Osteoblast (primary cell): ENCODE measurements around the gene TMEM119. TPM values are rescaled to one million over a fixed set of nuclear protein-coding genes. Genes with fewer than 3 reads are reported as not detected.

Experiments used
- DNase-seq: peaks from one replicate; pipeline ENCODE4 v3.0.0; 2011; ENCODE audit warnings: low spot score, mixed read lengths; ENCODE audit not compliant: insufficient read length; ENCODE audit errors: missing footprints
- H2AFZ ChIP-seq: 2 replicates; pipeline ENCODE4 v1.6.0; 2011; ENCODE audit warnings: mild to moderate bottlenecking, low read length
- H3K27ac ChIP-seq: 2 replicates; pipeline ENCODE4 v1.5.1; 2011; ENCODE audit warnings: mild to moderate bottlenecking, low read depth, low read length, moderate library complexity
- H3K27me3 ChIP-seq: 2 replicates; pipeline ENCODE4 v1.6.0; 2012; ENCODE audit warnings: mild to moderate bottlenecking, control low read depth, inconsistent platforms, low read length, moderate library complexity; ENCODE audit not compliant: insufficient read depth
- H3K36me3 ChIP-seq: 2 replicates; pipeline ENCODE4 v1.5.1; 2011; ENCODE audit warnings: mild to moderate bottlenecking, low read length, control low read depth, moderate library complexity; ENCODE audit not compliant: insufficient read depth
- H3K4me1 ChIP-seq: 2 replicates; pipeline ENCODE4 v1.5.1; 2011; ENCODE audit warnings: mild to moderate bottlenecking, low read length, control low read depth, moderate library complexity; ENCODE audit not compliant: insufficient read depth
- H3K4me2 ChIP-seq: 2 replicates; pipeline ENCODE4 v1.6.0; 2011; ENCODE audit warnings: mild to moderate bottlenecking, low read length; ENCODE audit not compliant: insufficient read depth
- H3K4me3 ChIP-seq: fragments of 200-600 bp; sonication (generic); 3 replicates; pipeline ENCODE4 v1.5.1; 2012; ENCODE audit warnings: mild to moderate bottlenecking, low read length, inconsistent platforms; ENCODE audit not compliant: insufficient read depth
- H3K79me2 ChIP-seq: 2 replicates; pipeline ENCODE4 v1.6.0; 2012; ENCODE audit warnings: mild to moderate bottlenecking, low read length, control low read depth, inconsistent platforms; ENCODE audit not compliant: insufficient read depth
- H3K9me3 ChIP-seq: 2 replicates; pipeline ENCODE4 v1.5.1; 2011; ENCODE audit warnings: low read depth, low read length, control low read depth
- H4K20me1 ChIP-seq: 2 replicates; pipeline ENCODE4 v1.6.0; 2012; ENCODE audit warnings: mild to moderate bottlenecking, low read length, control low read depth; ENCODE audit not compliant: insufficient read depth
- CTCF ChIP-seq: IDR thresholded peaks from 2 replicates; pipeline ENCODE4 v1.5.1; 2011; ENCODE audit warnings: mild to moderate bottlenecking, low read depth, low read length, moderate library complexity; ENCODE audit errors: extremely low read depth
- total RNA-seq: library from RNA; depleted of rRNA; stranded (reverse); fragments of >200 nt; gene quantifications from 2 replicates; pipeline ENCODE4 v1.2.3, GENCODE V29; 2012

Gene TMEM119
- total RNA-seq, 1 donor = 359 TPM

GRCh38 chr12:108630481-108631207 is 32.8 kb upstream of the TMEM119 start:
- H4K20me1 ChIP-seq = peaks cover 2% of the 10 kb centered on the region
- peak overlapping the region; percentile 86 for H3K27ac ChIP-seq
- TF ChIP-seq CTCF = no peak
- H3K4me3 ChIP-seq = no peak overlapping the region
- H3K9me3 ChIP-seq = no peaks in the 10 kb centered on the region
- H2AFZ ChIP-seq = peak overlapping the region; percentile 23
- H3K79me2 ChIP-seq = no peaks in the 10 kb centered on the region
- peak overlapping the region; percentile 38 for H3K4me2 ChIP-seq
- no peaks in the 10 kb centered on the region for H3K27me3 ChIP-seq
- H3K36me3 ChIP-seq = no peaks in the 10 kb centered on the region
- peak; percentile 89 for DNase-seq
- peaks cover 53% of the 10 kb centered on the region for H3K4me1 ChIP-seq

GRCh38 chr12:108629824-108630476 is 32.1 kb upstream of the TMEM119 start:
- H3K4me2 ChIP-seq = peak overlapping the region; percentile 38
- H3K9me3 ChIP-seq = no peaks in the 10 kb centered on the region
- peak; percentile 93 for DNase-seq
- no peaks in the 10 kb centered on the region for H4K20me1 ChIP-seq
- H3K79me2 ChIP-seq = no peaks in the 10 kb centered on the region
- no peak for TF ChIP-seq CTCF
- H2AFZ ChIP-seq = peak overlapping the region; percentile 21
- peaks cover 49% of the 10 kb centered on the region for H3K4me1 ChIP-seq
- H3K27ac ChIP-seq = peak overlapping the region; percentile 86
- H3K27me3 ChIP-seq = no peaks in the 10 kb centered on the region
- no peaks in the 10 kb centered on the region for H3K36me3 ChIP-seq
- H3K4me3 ChIP-seq = no peak overlapping the region

GRCh38 chr12:108629151-108629550 is 31.3 kb upstream of the TMEM119 start:
- H3K79me2 ChIP-seq = no peaks in the 10 kb centered on the region
- H4K20me1 ChIP-seq = no peaks in the 10 kb centered on the region
- no peaks in the 10 kb centered on the region for H3K36me3 ChIP-seq
- no peaks in the 10 kb centered on the region for H3K27me3 ChIP-seq
- peaks cover 44% of the 10 kb centered on the region for H3K4me1 ChIP-seq
- no peak for TF ChIP-seq CTCF
- H3K9me3 ChIP-seq = no peaks in the 10 kb centered on the region
- H2AFZ ChIP-seq = no peak overlapping the region
- peak overlapping the region; percentile 86 for H3K27ac ChIP-seq
- DNase-seq = no peak
- peak overlapping the region; percentile 49 for H3K4me2 ChIP-seq
- H3K4me3 ChIP-seq = no peak overlapping the region
